Omental fat pad (tissue), 4 donors: ENCODE results near the gene CRKL. TPM values are rescaled to one million over a fixed set of nuclear protein-coding genes. Genes with fewer than 3 reads are reported as not detected.

Experiments
- ATAC-seq: fragments of 150-250 bp; one replicate; pipeline ENCODE4 v1.9.1; 2016; ENCODE audit warnings: mild to moderate bottlenecking, moderate library complexity; ENCODE audit not compliant: low FRiP score
- DNase-seq: peaks from one replicate; pipeline ENCODE4 v3.0.0-alpha.2; 2019; ENCODE audit warnings: low spot score
- total RNA-seq, 4 donors: library from RNA; depleted of rRNA; stranded (reverse); fragments of >200 nt; gene quantifications; one replicate each; pipeline ENCODE4 v1.1.0, GENCODE V29; 2016
- TF ChIP-seq, protein P1 (sequence below), 3 donors: fragments of 450-650 bp; IDR thresholded peaks; one replicate each; pipeline ENCODE4 v1.5.1; 2016 to 2017; ENCODE audit warnings: antibody characterized with exemption in 3 of 3, mild to moderate bottlenecking in 3 of 3, moderate library complexity in 2 of 3

The CRKL gene
- total RNA-seq, 4 donors from 2014 or later: 37.9 to 51.6 (median 45.4) TPM

DNA sequence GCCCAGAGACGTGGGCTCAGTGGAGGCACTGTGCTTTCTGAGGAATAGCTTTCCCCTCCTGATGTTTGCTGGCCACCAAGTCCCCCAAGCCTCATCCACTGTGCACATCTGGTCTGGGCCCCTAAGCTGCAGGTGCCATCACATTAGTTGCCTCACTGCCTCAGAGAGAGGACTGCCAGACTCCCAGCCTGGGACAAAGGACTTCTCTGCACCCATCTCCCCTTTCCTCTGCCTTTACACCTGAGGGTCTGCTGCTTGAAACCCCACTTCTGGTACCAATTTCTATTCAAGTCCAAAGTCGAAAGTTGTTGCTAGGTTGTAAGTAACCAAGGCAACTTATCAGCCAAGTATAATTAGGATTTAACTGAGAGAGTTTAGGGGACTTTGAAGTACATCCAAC, 61.2 kb downstream of the CRKL start:
- TF ChIP-seq, protein P1, sequence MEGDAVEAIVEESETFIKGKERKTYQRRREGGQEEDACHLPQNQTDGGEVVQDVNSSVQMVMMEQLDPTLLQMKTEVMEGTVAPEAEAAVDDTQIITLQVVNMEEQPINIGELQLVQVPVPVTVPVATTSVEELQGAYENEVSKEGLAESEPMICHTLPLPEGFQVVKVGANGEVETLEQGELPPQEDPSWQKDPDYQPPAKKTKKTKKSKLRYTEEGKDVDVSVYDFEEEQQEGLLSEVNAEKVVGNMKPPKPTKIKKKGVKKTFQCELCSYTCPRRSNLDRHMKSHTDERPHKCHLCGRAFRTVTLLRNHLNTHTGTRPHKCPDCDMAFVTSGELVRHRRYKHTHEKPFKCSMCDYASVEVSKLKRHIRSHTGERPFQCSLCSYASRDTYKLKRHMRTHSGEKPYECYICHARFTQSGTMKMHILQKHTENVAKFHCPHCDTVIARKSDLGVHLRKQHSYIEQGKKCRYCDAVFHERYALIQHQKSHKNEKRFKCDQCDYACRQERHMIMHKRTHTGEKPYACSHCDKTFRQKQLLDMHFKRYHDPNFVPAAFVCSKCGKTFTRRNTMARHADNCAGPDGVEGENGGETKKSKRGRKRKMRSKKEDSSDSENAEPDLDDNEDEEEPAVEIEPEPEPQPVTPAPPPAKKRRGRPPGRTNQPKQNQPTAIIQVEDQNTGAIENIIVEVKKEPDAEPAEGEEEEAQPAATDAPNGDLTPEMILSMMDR (IDR thresholded peaks at IDR 0.05): no peak
- no peak for ATAC-seq
- DNase-seq: no peak

DNA sequence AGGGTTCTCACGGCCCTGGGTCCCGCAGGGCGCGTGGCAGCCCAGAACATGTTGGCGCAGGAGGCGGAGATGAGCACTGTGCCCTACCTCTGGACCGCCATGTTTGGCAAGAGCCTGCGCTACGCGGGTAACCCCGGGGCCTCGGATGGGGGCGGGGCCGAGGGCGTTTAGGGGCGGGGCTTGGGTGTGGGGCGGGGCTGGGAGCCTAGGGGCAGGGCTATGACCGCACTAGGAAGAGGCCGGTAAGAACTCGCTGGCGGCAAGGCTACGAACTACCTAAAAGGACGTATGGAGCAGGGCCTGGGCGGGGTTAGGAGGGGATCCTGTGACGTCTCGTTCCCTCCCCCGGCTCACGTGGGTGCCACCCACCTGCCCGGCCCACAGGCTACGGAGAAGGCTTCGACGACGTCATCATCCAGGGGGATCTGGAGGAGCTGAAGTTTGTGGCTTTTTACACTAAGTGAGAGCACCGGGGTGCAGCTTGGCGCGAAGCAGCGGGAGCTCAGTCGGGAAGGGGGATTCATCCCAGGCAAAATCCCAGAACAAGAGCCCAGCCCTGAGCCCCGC, 62.1 kb downstream of the CRKL start:
- ATAC-seq: peak; percentile 21
- TF ChIP-seq, protein P1 (IDR thresholded peaks at IDR 0.05): no peak
- no peak for DNase-seq

- ATAC-seq: no peak
- DNase-seq: no peak
- TF ChIP-seq, protein P1 (IDR thresholded peaks at IDR 0.05): no peak
Measured at GRCh38 chr22:20979940-20980453, 62.8 kb downstream of the CRKL start.

- TF ChIP-seq, protein P1 (IDR thresholded peaks at IDR 0.05): no peak
- no peak for ATAC-seq
- no peak for DNase-seq
Measured at GRCh38 chr22:20980523-20980922, 63.3 kb downstream of the CRKL start.

DNA sequence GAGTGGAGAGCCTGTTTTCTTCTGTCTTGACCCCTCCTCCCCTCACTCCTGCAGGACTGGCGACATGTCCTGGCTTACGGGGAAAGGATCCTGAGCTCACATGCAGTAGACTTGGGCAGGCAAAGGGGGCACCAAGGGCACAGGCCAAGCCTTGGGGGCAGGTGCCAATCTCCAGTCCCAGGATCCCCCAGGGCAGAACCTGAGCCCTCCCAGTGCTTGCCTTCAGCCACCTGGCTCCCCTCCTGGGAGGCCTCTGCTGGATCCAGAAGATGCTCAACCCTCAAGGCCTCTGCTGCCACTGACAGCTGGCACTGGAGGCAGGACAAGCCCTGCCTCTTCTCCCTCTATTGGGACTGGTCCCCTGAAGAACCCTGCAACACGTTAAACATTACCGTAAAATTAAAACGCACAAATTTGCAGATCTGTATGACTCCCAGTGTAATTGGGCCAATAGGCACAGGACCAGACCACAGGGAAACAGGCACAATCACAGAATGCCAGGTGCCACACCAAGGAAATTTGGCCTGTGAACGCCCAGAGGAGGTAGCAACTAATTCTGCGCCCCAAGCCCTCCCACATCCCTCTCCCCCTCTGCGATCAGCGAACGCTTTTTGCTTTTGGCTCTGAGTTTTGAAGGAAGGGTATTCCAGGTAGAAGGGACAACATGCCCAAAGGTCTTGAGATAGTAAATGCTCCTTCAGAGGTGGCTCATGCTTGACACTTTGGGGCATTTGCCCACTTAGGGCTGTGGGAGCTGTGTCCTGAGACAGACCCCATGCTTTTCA, 63.9 kb downstream of the CRKL start:
- TF ChIP-seq, protein P1 (IDR thresholded peaks at IDR 0.05): no peak
- DNase-seq (no peak), ATAC-seq (no peak)

DNA sequence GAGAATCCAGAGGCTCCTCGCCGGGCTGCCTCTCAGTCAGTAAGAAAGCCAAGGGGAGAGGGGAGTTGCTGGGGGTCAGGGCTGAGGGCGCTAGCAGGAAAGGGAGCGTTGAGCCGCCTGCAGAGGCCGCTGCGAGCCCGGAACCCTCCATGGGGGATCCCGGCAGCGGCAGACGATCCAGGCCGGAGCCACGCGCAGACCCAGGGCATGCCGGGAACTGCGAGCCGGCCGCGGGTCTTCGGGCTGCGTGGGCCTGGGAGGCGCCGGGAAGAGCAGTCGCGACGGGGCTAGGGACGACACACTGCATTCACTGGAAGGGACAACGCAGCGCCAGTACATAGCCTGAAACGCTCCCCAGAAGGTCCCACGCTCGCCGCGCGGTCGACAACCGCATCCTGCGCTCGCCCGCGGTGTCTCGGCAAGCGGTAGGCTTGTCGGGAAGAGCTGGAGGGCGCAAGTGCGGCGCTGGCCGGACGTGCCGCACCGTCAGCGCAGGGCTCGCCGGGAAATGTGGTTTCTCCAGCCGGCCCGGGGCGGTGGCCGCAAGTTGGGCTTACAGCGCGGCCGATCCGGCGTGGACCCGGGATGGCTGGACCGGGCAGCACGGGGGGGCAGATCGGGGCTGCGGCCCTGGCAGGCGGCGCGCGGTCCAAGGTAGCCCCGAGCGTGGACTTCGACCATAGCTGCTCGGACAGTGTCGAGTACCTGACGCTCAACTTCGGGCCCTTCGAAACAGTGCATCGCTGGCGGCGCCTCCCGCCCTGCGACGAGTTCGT, 64.8 kb downstream of the CRKL start, which contains the start of gene LZTR1:
LZTR1 (plus strand) TSS at position 511 of the 776 bp plus-strand sequence; CDS start at position 586, 75 bp downstream.
- ATAC-seq: peak; percentile 89
- DNase-seq: peak; percentile 53
- TF ChIP-seq, protein P1 (IDR thresholded peaks at IDR 0.05): no peak
